GM18507 (cell line): ENCODE measurements around the gene GRM6.

Experiments used
- DNase-seq: peaks from one replicate; pipeline ENCODE4 v3.0.0; 2011; ENCODE audit warnings: low read depth; ENCODE audit not compliant: insufficient read length; ENCODE audit errors: extremely low spot score
- FAIRE-seq: peaks from 2 replicates; lab custom pipeline; 2011; peaks lifted over from hg19 to GRCh38; lab: Jason Lieb, UNC

GRM6 gene

GRCh38 chr5:178994580-178995340 is at the start of gene GRM6:
GRM6 (minus strand) TSS chr5:178995320; CDS start chr5:178994944, 376 bp downstream.
- DNase-seq (no peak), FAIRE-seq (no peak)

DNA sequence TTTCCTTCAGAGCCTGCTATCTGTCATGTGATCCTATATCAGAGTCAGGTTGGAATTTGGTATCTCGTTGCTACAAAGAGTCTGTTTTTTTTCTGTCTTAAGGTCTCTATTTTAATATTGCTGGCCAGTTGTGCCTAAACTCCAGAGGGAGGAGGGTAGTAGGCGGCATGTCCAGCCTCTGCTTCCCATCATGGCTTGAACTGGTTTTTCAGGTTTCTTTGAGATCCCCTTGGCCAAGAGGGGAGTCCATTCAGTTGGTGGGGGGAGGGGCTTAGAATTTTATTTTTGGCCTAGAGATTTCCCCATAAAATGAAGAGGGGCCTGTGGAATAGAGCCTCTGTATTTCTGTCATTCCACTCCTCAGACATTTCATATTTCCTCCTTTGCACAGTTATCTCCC is 49.6 kb upstream of the GRM6 start:
- no peak for DNase-seq
- no peak for FAIRE-seq

DNA sequence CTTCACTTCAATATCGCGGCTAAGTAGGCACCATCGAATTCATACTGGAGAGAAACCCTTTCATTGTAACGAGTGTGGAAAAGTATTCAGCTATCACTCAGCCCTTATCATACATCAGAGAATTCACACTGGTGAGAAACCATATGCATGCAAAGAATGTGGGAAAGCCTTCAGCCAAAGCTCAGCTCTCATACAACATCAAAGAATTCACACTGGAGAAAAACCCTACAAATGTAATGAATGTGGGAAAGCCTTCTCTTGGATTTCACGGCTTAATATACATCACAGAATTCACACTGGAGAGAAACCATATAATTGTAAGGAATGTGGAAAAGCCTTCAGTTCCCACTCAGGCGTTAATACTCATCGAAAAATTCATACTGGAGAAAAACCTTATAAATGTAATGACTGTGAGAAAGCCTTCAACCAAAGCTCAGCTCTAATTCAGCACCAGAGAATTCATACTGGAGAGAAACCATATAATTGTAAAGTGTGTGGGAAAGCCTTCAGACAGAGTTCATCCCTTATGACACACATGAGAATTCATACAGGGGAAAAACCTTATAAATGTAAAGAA is 38.0 kb upstream of the GRM6 start:
- FAIRE-seq: no peak
- DNase-seq: no peak

GRCh38 chr5:179023528-179024189 is 28.5 kb upstream of the GRM6 start, which contains the start of gene ZNF879:
ZNF879 (plus strand) TSS chr5:179023804; CDS start chr5:179025005, 1,201 bp downstream.
- peak; percentile 74 for FAIRE-seq
- DNase-seq: peak; percentile 23

DNA sequence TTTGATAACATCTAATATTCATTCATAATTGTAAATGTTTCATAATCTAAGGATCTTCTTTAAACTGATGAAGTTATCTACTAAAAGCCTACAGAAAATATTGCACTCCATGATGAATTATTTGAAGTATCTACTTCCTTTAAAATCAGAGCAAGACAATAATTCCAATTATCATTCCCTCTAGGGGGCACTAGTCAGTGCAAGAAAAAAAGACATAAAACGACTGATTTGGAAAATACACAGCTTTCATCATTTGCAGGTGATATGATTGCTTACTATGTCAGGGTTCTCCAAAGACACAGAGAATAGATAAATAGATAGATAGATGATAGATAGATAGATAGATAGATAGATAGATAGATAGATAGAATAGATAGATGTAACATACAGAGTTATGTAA is 13.5 kb upstream of the GRM6 start:
- FAIRE-seq: no peak

DNA sequence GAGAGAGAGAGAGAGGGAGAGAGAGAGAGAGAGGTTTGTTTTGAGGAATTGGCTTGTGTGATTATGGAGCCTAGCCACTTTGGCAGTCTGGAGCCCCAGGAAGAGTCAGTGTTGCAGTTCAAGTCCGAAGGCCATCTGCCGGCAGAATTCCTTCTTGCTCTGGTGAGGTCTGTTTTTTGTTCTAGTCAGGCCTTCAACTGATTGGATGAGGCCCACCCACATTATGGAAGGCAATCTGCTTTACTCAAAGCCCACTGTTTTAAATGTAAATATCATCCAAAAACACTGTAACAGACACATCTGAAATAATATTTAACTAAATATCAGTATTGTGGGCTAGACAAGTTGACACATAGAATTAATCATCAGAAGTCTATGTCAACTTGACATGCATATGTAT is 11.4 kb upstream of the GRM6 start:
- FAIRE-seq (no peak), DNase-seq (no peak)

More for the DNA sequence above, 13.5 kb upstream of the GRM6 start:
- no peak for DNase-seq

DNA sequence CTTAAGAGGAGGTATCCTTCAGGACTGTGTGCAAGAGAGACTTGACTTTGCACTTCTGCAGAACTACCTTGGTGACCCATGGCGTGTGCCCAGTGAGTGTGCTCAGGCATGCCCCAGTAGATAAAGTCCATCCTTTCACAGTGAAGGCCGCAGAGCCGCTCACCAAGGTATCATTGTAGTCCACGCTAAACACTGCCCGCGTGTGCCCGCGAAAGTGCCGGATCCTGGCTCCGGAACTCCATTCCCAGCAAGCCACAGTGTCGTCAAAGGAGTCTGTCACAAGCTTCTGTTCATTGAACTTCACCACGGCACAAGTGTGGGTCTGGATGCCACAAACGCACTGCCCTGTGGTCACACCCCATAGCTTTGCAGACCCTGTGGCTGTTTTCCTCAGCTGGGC is 3.3 kb upstream of the GRM6 start:
- DNase-seq: no peak
- no peak for FAIRE-seq

- DNase-seq (no peak), FAIRE-seq (no peak)
Observed at GRCh38 chr5:178997191-178997590, 2.1 kb upstream of the GRM6 start.

DNA sequence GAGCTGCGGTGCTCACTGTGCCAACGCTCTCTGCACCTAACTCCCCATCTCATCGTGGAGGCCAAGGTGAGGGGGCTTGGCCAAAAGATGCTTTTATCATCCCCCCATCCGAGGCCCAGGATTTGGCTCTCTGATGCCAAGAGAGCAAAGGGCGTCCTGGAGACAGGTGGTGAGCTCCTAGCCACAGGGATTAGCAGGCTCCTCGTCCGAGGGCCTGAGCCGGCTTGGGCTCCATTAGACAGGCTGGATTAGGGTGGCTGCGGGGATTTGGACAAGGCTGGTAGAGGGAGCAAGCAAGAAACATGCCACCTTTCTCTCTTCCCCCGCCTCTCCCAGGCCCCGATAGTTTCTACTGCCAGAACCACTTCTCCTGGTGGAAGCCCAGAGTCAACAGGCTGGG is 1.0 kb upstream of the GRM6 start:
- FAIRE-seq (no peak), DNase-seq (no peak)

- FAIRE-seq (no peak), DNase-seq (no peak)
Observed at GRCh38 chr5:178995341-178995690, 196 bp upstream of the GRM6 start.

DNA sequence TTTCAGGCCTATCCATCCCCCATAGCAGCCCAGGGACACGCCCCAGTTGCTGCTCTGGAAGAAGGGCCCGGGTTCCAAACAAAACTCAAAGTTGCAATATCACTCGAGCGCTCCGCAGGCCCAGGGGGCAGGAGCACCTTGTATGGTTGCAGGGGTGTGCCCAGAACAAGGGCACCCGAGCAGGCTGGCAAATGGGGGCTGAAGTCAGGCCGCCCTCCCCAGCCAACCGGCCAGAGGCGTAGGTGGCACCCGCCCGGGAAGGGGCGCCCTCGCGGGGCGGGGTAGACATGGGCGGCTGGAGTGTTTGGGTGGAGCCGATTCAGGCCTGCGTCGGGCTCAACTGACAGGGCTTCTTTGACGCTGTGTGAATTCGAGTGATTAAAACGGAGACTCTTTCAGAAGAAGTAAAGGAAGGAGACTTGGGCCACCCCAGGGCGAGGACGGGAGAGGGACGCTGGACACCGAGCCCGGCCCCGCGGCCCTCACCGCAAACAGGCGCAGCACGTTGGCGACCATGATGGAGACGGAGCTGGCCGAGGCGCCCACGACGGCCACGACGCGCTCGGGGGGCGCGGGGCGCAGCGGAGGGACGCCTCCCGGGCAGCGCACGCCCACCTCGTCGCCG is 1.1 kb downstream of the GRM6 start:
- DNase-seq: no peak

GRCh38 chr5:178993236-178993765 is 1.8 kb downstream of the GRM6 start:
- FAIRE-seq (no peak), DNase-seq (no peak)

More for the DNA sequence above, 1.1 kb downstream of the GRM6 start:
- no peak for FAIRE-seq

DNA sequence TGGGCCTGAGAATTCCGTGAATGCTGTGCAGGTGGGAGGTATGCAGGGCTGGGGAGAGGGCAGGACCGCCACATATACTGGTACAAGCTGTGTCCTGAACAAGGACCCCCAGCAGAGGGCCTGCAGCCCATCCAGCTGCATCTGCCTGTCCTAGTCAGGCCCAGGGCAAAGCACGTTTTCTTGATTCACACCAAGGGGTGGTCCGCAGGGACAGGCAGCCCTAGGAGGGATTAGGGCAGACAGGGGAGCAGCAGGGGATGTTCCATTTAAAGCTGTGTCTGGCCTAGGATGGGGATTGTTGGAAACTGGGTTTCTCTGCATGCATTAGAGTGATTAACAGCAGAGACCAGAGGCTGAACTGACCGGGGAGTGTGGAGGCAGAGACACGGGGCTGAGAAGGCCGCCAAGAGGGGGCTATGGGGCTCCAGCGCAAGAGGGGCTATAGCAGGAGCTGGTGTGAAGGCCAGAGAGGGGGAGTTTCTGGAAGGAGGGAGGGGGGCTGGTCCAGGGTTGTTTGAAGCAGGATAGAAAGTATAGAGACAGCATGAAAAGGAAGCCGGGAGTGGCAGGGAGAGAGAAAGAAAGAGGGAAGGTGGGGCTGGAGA is 2.7 kb downstream of the GRM6 start:
- no peak for FAIRE-seq
- no peak for DNase-seq

DNA sequence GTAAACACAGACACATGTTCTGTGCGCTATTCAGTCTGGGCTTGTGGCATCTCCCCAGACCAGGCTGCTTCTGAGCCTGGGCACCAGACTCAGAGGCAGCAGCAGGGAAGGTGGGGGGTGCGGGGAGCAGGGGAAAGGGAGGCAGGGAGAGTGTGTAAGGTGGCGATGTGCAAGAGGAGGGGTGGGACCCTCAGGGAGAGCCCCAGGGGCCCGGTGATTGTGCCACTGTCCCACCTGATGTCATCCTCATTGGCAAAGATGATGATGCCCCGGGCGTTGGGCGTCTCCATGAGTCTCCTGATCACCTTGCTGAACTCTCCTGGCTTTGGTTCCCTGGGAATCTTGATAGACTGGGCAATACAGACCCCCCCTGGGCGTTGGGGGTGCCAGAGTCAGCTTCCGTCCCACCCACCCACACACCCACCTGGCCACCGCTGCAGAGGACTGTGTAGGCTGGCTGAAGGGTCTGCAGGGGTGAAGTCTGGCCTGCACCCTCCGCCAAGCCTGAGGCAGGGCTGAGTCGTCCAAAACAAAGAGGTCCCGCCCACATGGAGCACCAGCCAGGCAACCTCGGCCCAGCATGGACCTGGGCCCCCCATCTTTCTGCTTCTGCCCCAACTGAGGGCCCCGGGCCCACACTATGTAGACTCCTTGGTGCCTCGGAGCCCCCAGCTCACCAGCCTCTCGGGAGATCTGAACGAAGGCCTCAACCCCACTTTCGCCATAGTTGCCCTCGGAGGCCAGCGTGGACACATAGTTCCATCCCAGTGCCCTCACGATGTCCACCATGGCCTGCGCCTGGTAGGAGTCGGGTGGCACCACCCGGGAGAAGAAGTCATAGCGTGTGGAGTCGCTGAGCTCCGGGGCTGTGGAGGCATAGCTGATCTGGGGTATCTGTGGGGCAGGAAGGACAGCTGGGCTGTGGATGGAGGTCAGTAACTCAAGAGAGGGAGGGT is 3.7 kb downstream of the GRM6 start:
- FAIRE-seq (no peak), DNase-seq (no peak)

GRCh38 chr5:178990491-178990890 is 4.6 kb downstream of the GRM6 start:
- FAIRE-seq: no peak
- no peak for DNase-seq

DNA sequence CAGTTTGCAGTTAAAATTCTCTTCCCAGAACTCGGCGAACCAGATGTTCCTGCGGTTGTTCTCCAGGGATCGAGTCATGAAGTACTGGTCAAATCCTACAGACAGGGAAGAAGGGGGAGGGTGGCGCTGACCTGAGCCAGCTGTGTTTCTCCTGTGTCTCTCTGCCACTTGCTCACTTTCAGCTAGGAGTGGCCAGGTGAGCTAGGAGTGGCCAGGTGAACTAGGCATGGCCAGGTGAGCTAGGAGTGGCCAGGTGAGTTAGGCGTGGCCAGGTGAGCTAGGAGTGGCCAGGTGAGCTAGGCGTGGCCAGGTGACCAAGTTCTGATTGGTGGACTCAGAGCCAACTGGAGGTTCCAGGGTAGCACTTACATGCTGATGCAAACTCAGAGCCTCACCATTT is 5.8 kb downstream of the GRM6 start:
- DNase-seq (no peak), FAIRE-seq (no peak)

GRCh38 chr5:178988436-178989220 is 6.5 kb downstream of the GRM6 start:
- FAIRE-seq (no peak), DNase-seq (no peak)
